H9 (cell line): Measurements from ENCODE around the gene CD226. TPM values are rescaled to one million over a fixed set of nuclear protein-coding genes. Genes with fewer than 3 reads are reported as not detected.

ENCODE experiments used
- DNase-seq: peaks from one replicate; pipeline ENCODE4 v3.0.0-alpha.2; 2017
- H2AFZ ChIP-seq: one replicate; pipeline ENCODE4 v1.6.1; 2013; ENCODE audit warnings: mild to moderate bottlenecking, low read length, control low read depth, moderate library complexity
- H2AK5ac ChIP-seq: 2 replicates; pipeline ENCODE4 v1.6.1; 2013; ENCODE audit warnings: low read length, control low read depth, mixed read lengths; ENCODE audit not compliant: insufficient read length
- H2BK120ac ChIP-seq: one replicate; pipeline ENCODE4 v1.6.1; 2013; ENCODE audit warnings: low read depth, mild to moderate bottlenecking, low read length, control low read depth, inconsistent platforms; ENCODE audit not compliant: poor library complexity, severe bottlenecking
- H2BK12ac ChIP-seq: 2 replicates; pipeline ENCODE4 v1.6.1; 2013; ENCODE audit warnings: low read length, control low read depth, mixed read lengths, low read depth; ENCODE audit not compliant: insufficient read length
- H2BK15ac ChIP-seq: 2 replicates; pipeline ENCODE4 v1.6.1; 2013; ENCODE audit warnings: low read depth, low read length, control low read depth
- H2BK20ac ChIP-seq: one replicate; pipeline ENCODE4 v1.6.1; 2013; ENCODE audit warnings: low read depth, mild to moderate bottlenecking, low read length, control low read depth, inconsistent platforms; ENCODE audit not compliant: poor library complexity, severe bottlenecking
- H2BK5ac ChIP-seq: 2 replicates; pipeline ENCODE4 v1.6.1; 2013; ENCODE audit warnings: low read length, control low read depth, mixed read lengths; ENCODE audit not compliant: insufficient read length
- H3K14ac ChIP-seq: 2 replicates; pipeline ENCODE4 v1.6.1; 2013; ENCODE audit warnings: low read length, control low read depth; ENCODE audit not compliant: insufficient read depth
- H3K18ac ChIP-seq: 2 replicates; pipeline ENCODE4 v1.6.1; 2013; ENCODE audit warnings: low read depth, mild to moderate bottlenecking, mixed read lengths, low read length, control low read depth; ENCODE audit not compliant: insufficient read length
- H3K23ac ChIP-seq: 2 replicates; pipeline ENCODE4 v1.6.1; 2013; ENCODE audit warnings: low read length, control low read depth, mixed read lengths, low read depth; ENCODE audit not compliant: insufficient read length
- H3K23me2 ChIP-seq: 2 replicates; pipeline ENCODE4 v1.6.1; 2013; ENCODE audit warnings: low read depth, mild to moderate bottlenecking, mixed read lengths, low read length, control low read depth; ENCODE audit not compliant: insufficient read length, poor library complexity, severe bottlenecking
- H3K27ac ChIP-seq: 2 replicates; pipeline ENCODE4 v1.5.1; 2013; ENCODE audit warnings: low read length, control low read depth, mixed read lengths, low read depth; ENCODE audit not compliant: insufficient read length
- H3K27me3 ChIP-seq: 2 replicates; pipeline ENCODE4 v1.6.1; 2013; ENCODE audit warnings: low read length, control low read depth, inconsistent platforms; ENCODE audit not compliant: insufficient read depth
- H3K4ac ChIP-seq: 2 replicates; pipeline ENCODE4 v1.6.1; 2013; ENCODE audit warnings: low read depth, mild to moderate bottlenecking, control low read depth, inconsistent platforms, low read length, moderate library complexity
- H3K4me1 ChIP-seq: 2 replicates; pipeline ENCODE4 v1.6.1; 2013; ENCODE audit warnings: low read length, control low read depth, inconsistent platforms; ENCODE audit not compliant: insufficient read depth
- H3K4me2 ChIP-seq: 2 replicates; pipeline ENCODE4 v1.6.1; 2013; ENCODE audit warnings: low read length, control low read depth, mixed read lengths; ENCODE audit not compliant: insufficient read length, insufficient read depth
- H3K56ac ChIP-seq: 2 replicates; pipeline ENCODE4 v1.6.1; 2013; ENCODE audit warnings: low read depth, mild to moderate bottlenecking, mixed read lengths, low read length, control low read depth; ENCODE audit not compliant: insufficient read length
- H3K79me1 ChIP-seq: 2 replicates; pipeline ENCODE4 v1.6.1; 2013; ENCODE audit warnings: low read depth, mild to moderate bottlenecking, moderate library complexity, low read length, control low read depth, inconsistent platforms; ENCODE audit not compliant: insufficient read depth, poor library complexity, severe bottlenecking
- H3K79me2 ChIP-seq: 2 replicates; pipeline ENCODE4 v1.6.1; 2013; ENCODE audit warnings: low read length, control low read depth, inconsistent platforms; ENCODE audit not compliant: insufficient read depth
- H3K9ac ChIP-seq: 2 replicates; pipeline ENCODE4 v1.6.1; 2013; ENCODE audit warnings: low read length, control low read depth, mixed read lengths; ENCODE audit not compliant: insufficient read length; ENCODE audit errors: extremely low read depth
- H3K9me3 ChIP-seq: one replicate; pipeline ENCODE4 v1.6.1; 2013; ENCODE audit warnings: low read depth, low read length, inconsistent platforms; ENCODE audit not compliant: control insufficient read depth
- H3T11ph ChIP-seq: one replicate; pipeline ENCODE4 v1.6.1; 2013; ENCODE audit warnings: mild to moderate bottlenecking, low read length, control low read depth, inconsistent platforms
- H4K20me1 ChIP-seq: one replicate; pipeline ENCODE4 v1.6.1; 2013; ENCODE audit not compliant: control insufficient read depth, insufficient read length, insufficient read depth
- H4K5ac ChIP-seq: 2 replicates; pipeline ENCODE4 v1.6.1; 2013; ENCODE audit warnings: low read depth, mild to moderate bottlenecking, mixed read lengths, low read length, control low read depth; ENCODE audit not compliant: insufficient read length
- H4K8ac ChIP-seq: replicated peaks from 2 replicates; pipeline ENCODE4 v1.6.1; 2013; ENCODE audit warnings: low read length, control low read depth, mixed read lengths, low read depth; ENCODE audit not compliant: insufficient read length
- H4K91ac ChIP-seq: 2 replicates; pipeline ENCODE4 v1.6.1; 2013; ENCODE audit warnings: low read depth, mild to moderate bottlenecking, moderate library complexity, mixed read lengths, low read length, control low read depth; ENCODE audit not compliant: insufficient read length
- H3K27ac Mint-ChIP-seq, 3 experiments: 2 replicates in 2 of 3; 3 replicates in 1 of 3; pipeline ENCODE4 v1.8.0; 2020 to 2021; ENCODE audit warnings: mixed read lengths in 3 of 3, mild to moderate bottlenecking in 1 of 3, moderate library complexity in 1 of 3
- H3K27me3 Mint-ChIP-seq: 2 replicates; pipeline ENCODE4 v1.8.0; 2021; ENCODE audit warnings: low read depth, mild to moderate bottlenecking, moderate library complexity, mixed read lengths
- H3K36me3 Mint-ChIP-seq, 3 experiments: 2 replicates in 2 of 3; 3 replicates in 1 of 3; pipeline ENCODE4 v1.8.0; 2020 to 2021; ENCODE audit warnings: low read depth in 3 of 3, mixed read lengths in 3 of 3; ENCODE audit not compliant: insufficient read depth in 1 of 3
- H3K4me1 Mint-ChIP-seq, 2 experiments: 2 replicates each; pipeline ENCODE4 v1.8.0; 2020; ENCODE audit warnings: mixed read lengths in 2 of 2
- H3K4me3 Mint-ChIP-seq, 2 experiments: 2 replicates in 1 of 2; 3 replicates in 1 of 2; pipeline ENCODE4 v1.8.0; 2020 to 2021; ENCODE audit warnings: mild to moderate bottlenecking in 2 of 2, mixed read lengths in 2 of 2, moderate library complexity in 1 of 2
- H3K9me3 Mint-ChIP-seq, 2 experiments: 2 replicates in 1 of 2; 3 replicates in 1 of 2; pipeline ENCODE4 v1.8.0; 2020; ENCODE audit warnings: mild to moderate bottlenecking in 2 of 2, mixed read lengths in 2 of 2, moderate library complexity in 1 of 2
- CTCF ChIP-seq: fragments of 200-600 bp; sonication (generic); conservative IDR thresholded peaks from 3 replicates; pipeline ENCODE4 v1.8.0; 2021; ENCODE audit warnings: antibody characterized with exemption, mild to moderate bottlenecking
- WGBS: extraction: QIAGEN DNeasy Blood & Tissue Kit; methylation state at CpG from one replicate; pipeline ENCODE4 v1.1.7; 2013; ENCODE audit warnings: missing lambda C conversion rate, low lambda C conversion rate, mixed read lengths; ENCODE audit not compliant: insufficient read length; ENCODE audit errors: extremely low coverage; 5-methylcytosine and 5-hydroxymethylcytosine counted together
- total RNA-seq: library from RNA; stranded (reverse); gene quantifications from 2 replicates; pipeline ENCODE4 v1.2.1, GENCODE V29; 2021

CD226 gene
- total RNA-seq, 1 experiment from 2014 or later, result not detected

DNA sequence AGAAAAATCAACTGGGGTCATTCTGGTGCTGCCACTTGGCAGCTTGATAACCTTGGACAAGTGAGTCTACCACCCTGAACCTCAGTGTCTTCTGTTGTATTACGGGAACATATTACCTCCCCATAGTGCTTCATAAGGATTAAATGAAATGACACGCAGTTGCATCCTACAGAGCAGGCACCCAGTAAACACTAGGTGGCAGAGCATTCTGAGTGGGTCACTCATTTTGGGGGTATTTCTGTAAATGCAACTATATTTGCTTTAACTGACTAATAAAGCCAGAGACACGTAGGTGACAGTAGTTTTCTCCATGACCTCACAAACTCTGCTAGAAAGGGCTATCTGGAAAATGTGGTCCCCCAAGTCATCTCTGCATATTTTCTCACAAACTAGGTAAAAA is 4.7 kb downstream of the CD226 start:
- H3K27ac Mint-ChIP-seq, result peak overlapping the region in 1 of 3 experiments; percentile 86; a peak in 4 of 7 replicates

More for the DNA sequence above, 4.7 kb downstream of the CD226 start:
- Mint-ChIP-seq H3K9me3 (peaks cover 5 to 13% of the 10 kb centered on the region in 2 experiments; a peak in 4 of 5 replicates), H3K4me3 (no peak overlapping the region), H3K36me3 (peaks cover 2 to 16% (median 6%) of the 10 kb centered on the region in 3 experiments; a peak in 5 of 7 replicates), H3K27me3 (no peaks in the 10 kb centered on the region; the same call in 1 of the 2 replicates), H3K4me1 (peaks cover 14 to 19% of the 10 kb centered on the region in 2 experiments)
- no peak overlapping the region for H4K8ac ChIP-seq
- H3K4me2 ChIP-seq, result no peak overlapping the region
- no peak overlapping the region for H2BK20ac ChIP-seq
- H3K23ac ChIP-seq, result no peak overlapping the region
- peak; percentile 53 for TF ChIP-seq CTCF
- H2BK15ac ChIP-seq, result no peak overlapping the region
- no peaks in the 10 kb centered on the region for H3K79me2 ChIP-seq
- H3K4me1 ChIP-seq, result no peaks in the 10 kb centered on the region; the same call in 1 of the 2 replicates
- no peak overlapping the region for H3K4ac ChIP-seq
- H3K18ac ChIP-seq, result no peak overlapping the region
- H4K91ac ChIP-seq, result no peak overlapping the region
- H3K27ac ChIP-seq, result no peak overlapping the region
- H3T11ph ChIP-seq, result no peak overlapping the region
- WGBS, result no CpG with 5 or more reads among the region's 3 CpGs
- no peak overlapping the region for H3K9ac ChIP-seq
- no peak for DNase-seq
- H2BK5ac ChIP-seq, result no peak overlapping the region
- H3K27me3 ChIP-seq, result no peaks in the 10 kb centered on the region
- no peak overlapping the region for H2AFZ ChIP-seq
- no peak overlapping the region for H3K56ac ChIP-seq
- H3K79me1 ChIP-seq, result no peaks in the 10 kb centered on the region
- H3K23me2 ChIP-seq, result no peaks in the 10 kb centered on the region
- no peaks in the 10 kb centered on the region for H3K9me3 ChIP-seq
- no peak overlapping the region for H2BK12ac ChIP-seq
- H3K14ac ChIP-seq, result no peak overlapping the region
- H2AK5ac ChIP-seq, result no peak overlapping the region
- H4K20me1 ChIP-seq, result no peaks in the 10 kb centered on the region
- no peak overlapping the region for H2BK120ac ChIP-seq
- H4K5ac ChIP-seq, result no peak overlapping the region
